HG03139 (cell line): ENCODE data around the gene TRAF3.
"Not testable (repeated sequence)": the region's sequence is repeated elsewhere in the genome, so short reads cannot be mapped to it uniquely, and the experiment has no call there.

ENCODE experiments used
- ATAC-seq: cut with Tn5 transposase; IDR thresholded peaks from one replicate; pipeline ENCODE4 v1.9.1; 2021; ENCODE audit not compliant: unreplicated experiment

Gene TRAF3

GRCh38 chr14:102863381-102863780, 86.1 kb downstream of the TRAF3 start:
- no peak for ATAC-seq

- ATAC-seq = not testable (repeated sequence)
Measured at GRCh38 chr14:102865916-102866315, 88.7 kb downstream of the TRAF3 start.

GRCh38 chr14:102866982-102867761, 89.9 kb downstream of the TRAF3 start:
- no peak for ATAC-seq

GRCh38 chr14:102867826-102868580, 90.8 kb downstream of the TRAF3 start:
- ATAC-seq = no peak

- ATAC-seq = no peak
Measured at GRCh38 chr14:102868956-102869547, 91.8 kb downstream of the TRAF3 start.

DNA sequence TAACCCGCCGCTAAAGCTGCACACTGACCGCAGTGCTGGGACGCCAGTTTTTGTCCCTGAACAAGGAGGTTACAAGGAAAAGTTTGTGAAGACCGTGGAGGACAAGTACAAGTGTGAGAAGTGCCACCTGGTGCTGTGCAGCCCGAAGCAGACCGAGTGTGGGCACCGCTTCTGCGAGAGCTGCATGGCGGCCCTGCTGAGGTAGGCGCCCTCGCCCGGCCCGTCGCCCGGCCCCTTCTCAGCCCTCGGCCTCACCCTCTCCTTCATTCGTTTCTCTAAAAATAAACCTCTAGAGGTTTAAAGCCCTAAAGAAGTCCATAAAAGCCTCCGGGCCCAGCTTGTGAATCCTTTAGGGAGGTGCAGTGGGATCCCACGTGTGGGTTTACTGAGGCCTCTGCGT, 93.0 kb downstream of the TRAF3 start:
- ATAC-seq = no peak

DNA sequence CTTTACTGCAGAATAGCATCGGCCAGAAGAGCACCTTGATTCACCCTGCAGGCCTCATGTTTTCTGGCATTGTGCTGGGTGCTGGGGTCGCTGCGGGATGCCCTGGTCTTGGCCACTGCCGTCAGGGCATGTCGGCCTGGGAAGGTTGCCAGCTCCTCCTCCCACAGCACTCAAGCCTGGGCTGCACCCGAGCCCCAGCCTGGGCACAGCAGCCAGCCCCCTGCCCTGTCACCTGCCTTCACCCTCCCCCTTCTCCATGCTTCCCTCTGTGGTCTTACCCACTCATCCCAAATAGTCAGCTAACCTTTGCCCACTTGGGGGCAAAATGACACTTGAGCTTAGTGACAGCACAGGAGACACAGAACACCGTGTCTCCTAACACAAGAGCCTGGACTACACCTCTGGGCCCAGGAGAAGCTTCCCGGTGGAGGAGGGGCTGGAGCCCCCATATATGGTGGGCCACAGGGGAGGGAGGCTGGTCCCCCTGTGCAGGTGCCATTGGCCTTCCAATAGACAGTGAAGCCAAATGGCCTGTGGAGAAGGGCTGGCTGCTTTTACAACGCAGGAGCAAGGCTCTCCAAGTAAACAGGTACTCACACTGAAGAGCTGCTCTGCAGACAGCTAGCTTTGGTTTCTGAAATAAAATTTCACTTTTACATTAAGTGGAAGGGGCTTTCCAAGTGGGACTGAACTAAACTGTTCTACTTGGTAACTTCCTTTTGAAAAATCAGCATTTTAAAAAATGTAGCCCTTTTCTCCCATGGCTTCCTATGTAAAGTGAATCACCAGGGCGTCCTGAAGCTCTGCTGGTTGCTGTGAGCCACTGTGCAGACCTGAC, 94.0 kb downstream of the TRAF3 start:
- ATAC-seq = no peak

- ATAC-seq = no peak
Measured at GRCh38 chr14:102872020-102872419, 94.8 kb downstream of the TRAF3 start.

DNA sequence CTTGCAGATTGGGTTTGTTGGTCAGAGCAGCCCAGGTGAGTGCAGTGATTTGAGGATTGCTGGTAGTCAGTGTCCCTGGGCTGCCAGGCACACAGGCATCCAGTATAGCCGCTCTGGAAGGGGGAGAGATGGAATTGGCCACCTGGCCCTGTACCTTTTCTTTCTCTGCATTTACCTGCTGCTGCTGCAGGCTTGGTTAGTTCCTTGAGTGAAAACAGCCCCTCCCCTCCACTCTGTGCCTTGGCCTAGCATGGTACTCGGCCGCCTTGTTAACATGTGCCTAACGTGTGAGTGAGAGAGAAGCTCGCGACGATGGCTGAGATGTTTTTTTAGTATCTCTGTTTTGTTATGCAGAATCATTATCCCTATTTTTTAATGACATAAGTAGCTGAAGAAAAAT, 95.9 kb downstream of the TRAF3 start:
- ATAC-seq = no peak

- ATAC-seq = no peak
Measured at GRCh38 chr14:102873546-102874061, 96.4 kb downstream of the TRAF3 start.

DNA sequence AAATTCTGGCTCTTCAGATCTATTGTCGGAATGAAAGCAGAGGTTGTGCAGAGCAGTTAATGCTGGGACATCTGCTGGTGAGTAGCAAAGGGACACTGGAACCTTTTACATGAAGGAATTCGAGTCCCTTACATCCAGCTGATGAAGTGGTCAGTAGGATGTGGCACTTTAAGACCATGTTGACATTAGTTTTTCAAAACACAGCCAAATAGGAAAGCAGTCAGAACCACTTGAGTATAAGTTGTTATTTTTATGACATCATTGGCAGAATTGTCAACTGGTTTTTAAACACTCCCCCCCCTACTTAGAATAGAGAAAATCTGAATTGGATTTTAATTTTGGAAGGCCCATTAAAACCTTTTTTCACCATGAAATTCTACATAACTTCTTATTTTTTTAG, 98.4 kb downstream of the TRAF3 start:
- ATAC-seq = no peak

DNA sequence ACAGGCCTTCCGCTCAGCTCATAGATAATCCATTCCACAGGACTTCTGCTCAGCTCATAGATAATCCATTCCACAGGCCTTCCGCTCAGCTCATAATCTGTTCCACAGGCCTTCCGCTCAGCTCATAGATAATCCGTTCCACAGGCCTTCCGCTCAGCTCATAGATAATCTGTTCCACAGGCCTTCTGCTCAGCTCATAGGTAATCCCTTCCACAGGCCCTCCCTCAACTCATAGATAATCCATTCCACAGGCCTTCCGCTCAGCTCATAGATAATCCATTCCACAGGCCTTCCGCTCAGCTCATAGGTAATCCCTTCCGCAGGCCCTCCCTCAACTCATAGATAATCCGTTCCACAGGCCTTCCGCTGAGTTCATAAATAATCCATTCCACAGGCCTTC, 100.3 kb downstream of the TRAF3 start:
- ATAC-seq = not testable (repeated sequence)

GRCh38 chr14:102878174-102878969, 101.1 kb downstream of the TRAF3 start:
- no peak for ATAC-seq

- no peak for ATAC-seq
Measured at GRCh38 chr14:102878970-102879460, 101.8 kb downstream of the TRAF3 start.

GRCh38 chr14:102882226-102882906, 105.1 kb downstream of the TRAF3 start:
- no peak for ATAC-seq

- no peak for ATAC-seq
Measured at GRCh38 chr14:102883089-102883541, 105.9 kb downstream of the TRAF3 start.

GRCh38 chr14:102883554-102883953, 106.3 kb downstream of the TRAF3 start:
- ATAC-seq = no peak

DNA sequence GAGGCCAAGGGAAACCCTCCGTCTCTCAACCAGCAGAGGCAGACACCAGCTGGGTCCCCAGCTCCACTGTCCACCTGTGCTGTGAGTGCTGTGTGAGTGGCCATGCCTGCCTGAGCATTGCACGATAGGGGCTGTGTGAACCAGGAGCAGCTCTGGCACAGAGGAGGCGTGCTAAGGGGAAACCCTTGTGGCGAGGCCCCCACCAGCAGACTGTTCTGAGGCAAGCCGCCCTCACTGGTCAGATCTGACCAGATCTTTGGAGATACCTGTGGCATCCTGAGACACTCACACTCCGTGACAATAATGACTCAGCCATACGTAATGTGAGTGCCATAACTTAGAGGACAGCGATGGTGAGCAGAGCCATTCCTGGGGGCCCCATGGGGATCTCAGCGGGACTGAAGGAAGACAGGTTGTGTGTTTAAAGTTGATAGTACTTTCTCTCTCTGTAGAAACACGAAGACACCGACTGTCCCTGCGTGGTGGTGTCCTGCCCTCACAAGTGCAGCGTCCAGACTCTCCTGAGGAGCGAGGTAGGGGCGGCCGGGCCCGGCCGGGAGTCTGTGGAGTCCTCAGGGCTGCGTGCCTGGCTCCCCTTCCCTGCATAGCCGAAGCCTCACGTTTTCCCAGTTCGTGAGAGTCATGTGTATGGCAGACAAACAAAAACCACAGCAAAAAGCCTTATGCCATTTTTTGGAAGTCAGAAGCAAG, 108.6 kb downstream of the TRAF3 start:
- no peak for ATAC-seq

DNA sequence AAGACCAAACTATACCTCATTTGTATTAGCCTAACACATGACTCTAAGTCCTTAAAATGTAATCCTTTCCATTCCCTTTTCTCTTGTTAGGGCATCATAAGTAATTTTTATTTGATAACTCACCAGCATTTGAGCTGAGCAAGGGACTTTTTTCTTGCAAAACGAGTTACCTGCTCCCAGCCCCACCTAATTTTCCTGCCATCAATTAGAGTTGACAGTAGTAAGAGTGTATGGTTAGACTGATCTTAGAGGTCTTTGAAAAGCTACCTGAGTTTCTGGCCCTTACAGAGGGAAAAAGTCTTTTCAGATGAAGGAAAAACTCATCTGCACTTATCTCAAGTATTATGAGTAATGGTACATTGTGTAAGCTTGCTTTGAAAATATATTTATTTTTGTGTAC, 111.5 kb downstream of the TRAF3 start:
- ATAC-seq = no peak
